ENCODE measurements around the gene HIF3A.

DNA sequence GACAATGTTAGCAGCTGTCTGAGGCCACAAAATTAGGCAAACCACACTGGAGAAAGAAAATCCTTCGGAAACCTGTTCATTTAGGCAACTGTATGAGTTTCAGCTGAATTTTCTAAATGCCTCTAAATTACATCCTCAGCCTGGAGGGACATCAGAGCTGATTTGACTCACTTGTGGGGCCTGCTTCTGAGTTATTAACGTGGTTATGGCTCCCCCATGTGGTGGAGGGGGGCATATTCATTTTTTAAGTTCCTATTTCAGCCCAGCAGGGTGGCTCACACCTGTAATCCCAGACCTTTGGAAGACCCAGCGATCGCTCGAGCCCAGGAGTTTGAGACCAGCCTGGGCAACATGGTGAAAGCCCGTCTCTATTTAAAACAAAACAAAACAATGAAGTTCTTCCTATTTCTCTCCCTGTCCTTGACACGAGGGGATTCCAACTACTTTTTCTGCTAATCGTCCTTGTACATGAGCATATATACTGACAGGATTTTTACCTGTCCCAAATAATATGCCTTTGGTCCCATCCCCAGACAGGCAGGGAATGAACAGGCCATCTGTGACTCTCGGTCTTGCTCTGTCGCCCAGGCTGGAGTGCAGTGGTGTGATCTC, 31.5 kb upstream of the HIF3A start:
- TF ChIP-seq POLR2AphosphoS5 (IDR thresholded peaks at IDR 0.05) = peak in 1 of 3 donors; percentile 12
- TF ChIP-seq, protein P1, sequence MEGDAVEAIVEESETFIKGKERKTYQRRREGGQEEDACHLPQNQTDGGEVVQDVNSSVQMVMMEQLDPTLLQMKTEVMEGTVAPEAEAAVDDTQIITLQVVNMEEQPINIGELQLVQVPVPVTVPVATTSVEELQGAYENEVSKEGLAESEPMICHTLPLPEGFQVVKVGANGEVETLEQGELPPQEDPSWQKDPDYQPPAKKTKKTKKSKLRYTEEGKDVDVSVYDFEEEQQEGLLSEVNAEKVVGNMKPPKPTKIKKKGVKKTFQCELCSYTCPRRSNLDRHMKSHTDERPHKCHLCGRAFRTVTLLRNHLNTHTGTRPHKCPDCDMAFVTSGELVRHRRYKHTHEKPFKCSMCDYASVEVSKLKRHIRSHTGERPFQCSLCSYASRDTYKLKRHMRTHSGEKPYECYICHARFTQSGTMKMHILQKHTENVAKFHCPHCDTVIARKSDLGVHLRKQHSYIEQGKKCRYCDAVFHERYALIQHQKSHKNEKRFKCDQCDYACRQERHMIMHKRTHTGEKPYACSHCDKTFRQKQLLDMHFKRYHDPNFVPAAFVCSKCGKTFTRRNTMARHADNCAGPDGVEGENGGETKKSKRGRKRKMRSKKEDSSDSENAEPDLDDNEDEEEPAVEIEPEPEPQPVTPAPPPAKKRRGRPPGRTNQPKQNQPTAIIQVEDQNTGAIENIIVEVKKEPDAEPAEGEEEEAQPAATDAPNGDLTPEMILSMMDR (IDR thresholded peaks at IDR 0.05) = peak; percentile 90 to 98 (median 95)
- TF ChIP-seq POLR2A (IDR thresholded peaks at IDR 0.05) = no peak

All from breast epithelium (tissue), 3 donors.